GM19099 (cell line): ENCODE data around the gene RHBDD3.

Experiments used
- POLR2A ChIP-seq: IDR thresholded peaks from 3 replicates; pipeline ENCODE4 v1.6.1; 2011; ENCODE audit warnings: low read depth; ENCODE audit not compliant: insufficient read length; ENCODE audit errors: extremely low read depth

RHBDD3 gene

DNA sequence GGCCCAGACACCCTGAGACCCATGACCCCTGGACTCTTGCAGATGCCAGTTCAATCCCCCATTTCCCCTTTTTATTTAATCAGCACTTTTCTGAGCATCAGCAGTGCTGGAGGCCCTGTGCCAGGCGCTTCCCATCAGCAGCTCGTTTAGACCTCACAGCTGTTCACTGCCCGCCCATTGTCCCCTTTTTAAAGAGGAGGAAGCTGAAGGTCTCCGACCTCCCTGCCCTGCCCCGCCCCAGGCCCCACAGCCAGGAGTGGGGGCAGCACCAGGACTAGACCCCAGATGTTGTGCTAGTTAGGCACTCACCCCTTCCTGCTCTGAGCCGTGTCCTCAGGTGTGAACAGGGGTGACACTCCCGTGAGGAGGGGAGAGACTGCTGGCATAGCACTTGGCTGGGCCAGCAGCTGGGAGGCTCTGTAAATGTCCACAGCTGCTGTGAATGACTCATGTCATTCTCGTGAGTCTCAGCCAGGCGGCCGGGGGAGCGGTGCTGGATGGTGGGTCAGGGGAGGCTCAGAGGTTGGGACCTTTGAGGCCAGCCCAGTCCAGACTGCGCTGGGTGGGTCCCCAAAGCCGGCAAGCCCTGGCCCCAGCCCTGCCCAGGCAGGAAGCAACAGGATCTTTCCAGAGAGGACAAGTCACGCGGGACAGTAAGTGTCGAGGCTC, 42.2 kb downstream of the RHBDD3 start:
- TF ChIP-seq POLR2A = no peak

- TF ChIP-seq POLR2A = no peak
These were observed 42.8 kb downstream of the RHBDD3 start for GRCh38 chr22:29224859-29225410.

DNA sequence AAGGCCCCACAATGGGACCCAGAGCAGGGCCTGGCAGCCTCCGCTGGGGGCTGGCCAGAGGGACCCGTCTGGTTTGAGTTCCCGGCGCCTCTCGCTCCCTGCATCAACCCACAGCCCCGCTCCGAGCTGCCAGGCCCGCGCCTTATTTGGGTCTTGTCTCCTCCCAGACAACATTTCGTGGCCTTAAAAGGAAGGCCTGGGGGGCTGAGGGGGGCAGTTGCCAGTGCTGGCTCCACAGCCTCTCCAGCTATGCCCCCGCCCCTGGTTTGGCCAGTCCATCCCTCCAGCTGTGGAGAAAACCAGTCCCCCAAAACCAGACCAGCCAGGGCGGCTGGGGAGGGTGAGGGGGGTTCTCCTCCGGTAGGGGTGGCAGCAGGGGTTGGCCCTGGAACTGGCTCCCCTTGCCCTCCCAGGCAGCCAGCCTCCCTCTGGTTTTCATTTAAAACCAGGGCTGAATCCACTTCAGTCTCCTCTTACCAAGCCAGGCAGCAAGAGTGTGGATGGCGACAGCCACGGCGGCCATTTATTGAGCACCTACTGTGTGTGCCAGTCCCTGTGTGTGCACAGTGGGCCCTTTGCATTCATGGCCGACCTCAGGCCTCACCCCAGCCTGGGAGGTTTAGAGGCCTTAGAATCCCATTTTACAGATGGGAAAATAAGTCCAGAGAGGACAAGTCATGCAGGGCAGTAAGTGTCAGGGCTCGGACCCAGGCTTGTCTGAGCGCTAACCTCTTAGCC, 43.5 kb downstream of the RHBDD3 start:
- no peak for TF ChIP-seq POLR2A

- TF ChIP-seq POLR2A = no peak
These were observed 47.7 kb downstream of the RHBDD3 start for GRCh38 chr22:29219881-29220670.

DNA sequence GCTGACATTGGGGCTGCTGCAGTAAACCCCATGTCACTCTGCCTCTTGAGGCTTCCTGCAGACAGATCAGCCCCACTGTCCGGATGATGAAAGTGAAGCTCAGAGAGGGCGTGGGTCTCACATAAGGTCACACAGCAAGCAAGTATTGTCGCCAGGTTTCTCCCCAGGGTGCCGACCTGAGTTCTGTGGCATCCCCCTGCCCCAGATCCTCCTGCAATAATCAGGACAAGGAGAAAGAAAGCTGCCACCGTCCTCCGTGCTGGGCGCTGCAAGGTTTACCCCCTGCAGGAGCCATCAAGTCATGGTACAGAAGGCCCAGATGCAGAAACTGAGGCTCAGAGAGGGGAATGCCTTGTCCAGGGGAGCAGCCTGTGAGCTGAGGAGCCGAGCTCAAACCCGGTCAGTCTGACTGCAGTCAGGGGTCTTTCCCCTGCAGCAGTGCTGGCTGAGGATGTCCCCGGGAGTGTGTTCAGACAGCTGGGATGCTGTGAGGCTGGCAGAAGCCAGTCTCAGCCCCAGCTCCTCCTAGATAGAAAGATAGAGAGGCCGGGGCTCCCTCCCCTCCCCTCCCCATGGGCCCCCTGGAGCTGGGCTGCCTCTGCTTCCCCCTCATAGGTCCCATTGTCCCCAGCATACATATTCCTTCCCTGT, 48.9 kb downstream of the RHBDD3 start:
- TF ChIP-seq POLR2A = no peak

DNA sequence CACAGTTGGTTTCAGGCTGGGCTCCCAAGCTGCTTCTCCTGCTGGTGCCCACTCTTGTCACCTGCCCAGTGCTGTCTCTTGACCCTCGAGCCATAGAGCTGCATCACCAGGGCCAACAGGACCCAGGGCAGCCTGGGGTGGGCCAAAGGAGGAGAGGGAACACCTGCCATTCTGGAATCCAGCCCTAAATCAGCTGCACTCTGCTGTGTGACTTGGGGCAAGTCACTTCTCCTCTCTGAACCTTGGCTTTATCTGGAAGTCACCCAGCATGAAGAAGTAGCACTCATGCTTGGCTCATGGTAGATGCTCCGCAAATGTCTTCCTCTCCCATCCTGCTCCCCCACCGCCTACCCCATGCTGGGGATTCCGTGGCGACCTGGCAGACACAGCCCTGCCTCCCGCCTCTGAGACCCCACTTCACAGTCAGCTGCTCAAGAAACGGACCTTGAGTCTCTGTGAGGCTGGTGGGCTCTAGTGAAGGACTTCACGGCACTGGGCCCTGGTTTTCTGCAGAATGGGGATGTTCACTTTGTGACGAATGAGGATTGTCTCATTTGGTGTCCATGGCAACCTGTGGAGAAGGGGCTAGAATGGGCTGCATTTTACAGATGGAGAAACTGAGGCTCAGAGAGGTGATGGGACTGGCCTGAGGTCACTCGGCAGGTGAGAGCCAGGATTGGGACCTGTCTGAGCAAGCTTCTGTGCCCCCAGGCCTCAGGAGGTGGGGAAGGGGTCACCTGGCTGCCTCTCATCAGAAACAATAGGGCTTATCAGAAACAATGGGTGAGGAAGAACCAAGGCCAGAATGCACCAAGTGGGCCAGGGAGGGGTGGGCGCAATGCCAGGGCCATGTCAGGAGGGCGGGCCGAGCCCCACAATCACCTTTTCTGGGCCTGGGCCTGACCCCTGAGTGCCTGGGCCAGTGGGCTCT, 49.7 kb downstream of the RHBDD3 start:
- TF ChIP-seq POLR2A = no peak

GRCh38 chr22:29216873-29217666, 50.7 kb downstream of the RHBDD3 start:
- TF ChIP-seq POLR2A = no peak

- TF ChIP-seq POLR2A = no peak
These were observed 51.5 kb downstream of the RHBDD3 start for GRCh38 chr22:29216011-29216872.

GRCh38 chr22:29215012-29215860, 52.5 kb downstream of the RHBDD3 start:
- no peak for TF ChIP-seq POLR2A

- no peak for TF ChIP-seq POLR2A
These were observed 53.5 kb downstream of the RHBDD3 start for GRCh38 chr22:29214232-29214631.

GRCh38 chr22:29213493-29213892, 54.3 kb downstream of the RHBDD3 start:
- TF ChIP-seq POLR2A = no peak

- TF ChIP-seq POLR2A = no peak
These were observed 55.0 kb downstream of the RHBDD3 start for GRCh38 chr22:29212743-29213142.

- TF ChIP-seq POLR2A = no peak
These were observed 56.3 kb downstream of the RHBDD3 start for GRCh38 chr22:29211466-29211865.
